Erythroblast (primary cell): ENCODE measurements around the gene SSX2IP.

Experiments used
- DNase-seq, 2 experiments: peaks; one replicate each; lab custom pipeline; 2025; lab: John Stamatoyannopoulos, UW
- GATA1 ChIP-seq: IDR thresholded peaks from 2 replicates; pipeline ENCODE4 v1.6.1; 2011; ENCODE audit warnings: low read depth, mild to moderate bottlenecking, control low read depth, low read length, moderate library complexity
- POLR2A ChIP-seq: IDR thresholded peaks from 2 replicates; pipeline ENCODE4 v1.6.1; 2011; ENCODE audit warnings: mild to moderate bottlenecking, low read length

Gene SSX2IP

DNA sequence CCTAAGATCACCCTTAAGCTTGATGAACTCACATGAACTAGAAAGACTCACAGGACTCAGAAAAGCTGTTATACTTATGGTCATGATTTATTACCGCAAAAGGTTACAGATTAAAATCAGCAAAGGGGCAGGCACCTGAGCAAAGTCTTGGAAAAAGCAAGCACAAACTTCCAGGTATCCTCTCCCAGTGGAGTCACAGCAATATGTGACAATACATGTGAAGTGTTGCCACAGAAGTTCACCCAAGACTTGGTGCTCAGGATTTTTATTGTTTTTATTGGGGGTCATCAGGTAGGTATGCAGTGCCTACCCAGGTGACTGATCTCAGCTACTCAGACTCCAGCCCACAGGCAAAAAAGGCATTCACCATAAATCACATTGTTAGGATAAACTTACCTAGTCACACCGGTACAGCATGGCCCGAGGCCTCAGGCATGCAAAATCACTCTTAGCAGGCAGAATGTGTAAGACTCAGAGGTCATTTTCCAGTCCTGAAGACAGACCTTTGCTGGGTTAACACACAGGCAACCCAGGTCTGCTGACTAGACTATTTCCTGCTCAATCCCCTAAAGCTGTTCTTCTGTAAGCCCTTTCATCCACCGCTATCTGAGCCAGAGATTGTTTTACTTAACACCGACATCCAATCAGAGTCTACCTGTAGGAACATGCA is 55.6 kb downstream of the SSX2IP start:
- no peak for DNase-seq

GRCh38 chr1:84632673-84633434 is 57.4 kb downstream of the SSX2IP start:
- TF ChIP-seq POLR2A, result no peak
- TF ChIP-seq GATA1, result no peak
- no peak for DNase-seq

More for the DNA sequence above, 55.6 kb downstream of the SSX2IP start:
- TF ChIP-seq POLR2A, result no peak
- TF ChIP-seq GATA1, result no peak

- TF ChIP-seq POLR2A (no peak), GATA1 (no peak)
Measured at GRCh38 chr1:84632137-84632536, 58.1 kb downstream of the SSX2IP start.

GRCh38 chr1:84624876-84625275 is 65.4 kb downstream of the SSX2IP start:
- TF ChIP-seq POLR2A, result no peak
- no peak for TF ChIP-seq GATA1
- DNase-seq, result no peak

More at GRCh38 chr1:84632137-84632536, 58.1 kb downstream of the SSX2IP start:
- DNase-seq, result no peak

DNA sequence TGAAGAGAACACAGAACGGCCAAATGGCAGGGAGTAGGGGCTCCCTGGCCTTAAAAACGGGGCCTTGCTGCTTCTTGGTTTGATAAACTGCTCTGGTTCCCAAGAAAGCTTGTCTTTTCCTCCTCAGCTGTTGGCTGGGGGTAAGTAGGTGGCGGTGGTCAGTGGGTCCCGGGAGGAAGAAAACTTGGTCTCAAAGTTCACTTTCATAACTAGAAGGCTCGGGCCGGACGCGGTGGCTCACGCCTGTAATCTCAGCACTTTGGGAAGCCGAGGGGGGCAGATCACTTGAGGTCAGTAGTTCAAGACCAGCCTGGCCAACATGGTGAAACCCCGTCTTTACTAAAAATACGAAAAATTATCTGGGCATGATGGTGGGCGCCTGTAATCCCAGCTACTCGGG is 68.7 kb downstream of the SSX2IP start:
- DNase-seq, result no peak
- TF ChIP-seq POLR2A, result no peak

DNA sequence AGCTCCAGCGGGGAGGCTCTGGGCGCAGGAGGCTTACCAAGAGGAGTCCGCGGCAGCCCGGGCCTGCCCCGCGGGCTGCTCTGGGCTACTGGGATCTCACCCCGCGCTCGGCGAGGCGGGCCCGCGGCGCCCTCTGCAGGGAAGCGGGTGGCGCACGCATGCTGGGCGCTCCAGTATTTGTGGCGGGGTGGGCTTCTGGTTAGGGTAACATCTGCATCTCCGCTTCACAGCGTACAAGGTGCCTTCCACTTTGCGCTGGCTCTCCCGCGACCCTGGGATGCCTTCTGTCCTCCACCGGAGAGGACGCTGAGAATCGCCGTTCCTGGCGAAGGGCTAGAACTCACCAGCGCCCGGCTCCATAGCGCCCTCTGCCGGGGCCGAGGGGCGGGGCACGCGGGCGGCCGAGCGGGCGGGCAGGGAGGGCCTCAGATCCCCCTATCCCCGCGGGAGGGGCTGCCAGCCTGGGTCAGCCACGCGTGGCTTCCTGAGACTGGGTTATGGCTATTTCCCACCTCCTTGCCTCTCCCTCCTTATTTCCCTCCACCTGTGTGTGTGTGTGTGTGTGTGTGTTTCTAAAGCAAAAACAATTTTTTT is 69.4 kb downstream of the SSX2IP start:
- DNase-seq, result peak; percentile 86 to 90
- TF ChIP-seq POLR2A, result no peak
- no peak for TF ChIP-seq GATA1

DNA sequence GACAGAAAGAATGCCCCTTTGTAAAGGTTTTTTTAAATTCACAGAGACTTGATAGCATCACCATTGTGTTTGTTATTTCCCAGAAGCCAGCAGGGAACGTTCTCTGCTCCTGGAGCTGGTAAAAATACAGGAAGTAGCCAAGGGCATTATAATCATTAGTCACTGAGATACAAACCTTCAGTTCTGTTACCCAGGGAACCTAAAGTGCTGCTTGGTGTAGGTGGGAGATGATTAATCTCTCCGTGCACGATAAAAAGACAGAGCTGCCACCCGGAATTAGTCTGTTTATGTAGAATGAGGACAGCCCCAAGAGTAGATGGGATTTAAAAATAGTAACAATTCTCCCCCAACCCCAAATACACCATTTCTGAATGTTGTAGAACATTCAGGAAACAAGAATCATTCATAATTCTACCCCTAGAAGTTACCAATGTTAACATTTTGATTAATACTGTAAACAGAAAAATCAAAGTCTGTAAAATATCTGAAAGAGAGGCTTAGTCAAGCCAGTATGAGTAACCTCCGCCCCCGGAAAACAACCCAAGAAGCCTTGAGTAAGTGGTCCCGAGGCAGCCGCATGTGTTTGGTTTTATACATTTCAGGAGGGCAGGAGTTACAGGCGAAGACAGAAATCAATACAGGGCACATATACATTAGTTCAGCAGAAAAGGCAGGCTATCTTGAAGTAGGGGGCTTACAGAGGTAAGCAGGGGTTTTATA is 70.7 kb downstream of the SSX2IP start:
- DNase-seq, result no peak
- TF ChIP-seq GATA1, result no peak
- TF ChIP-seq POLR2A, result no peak

- DNase-seq, result no peak
- TF ChIP-seq GATA1 (no peak), POLR2A (no peak)
Measured at GRCh38 chr1:84617349-84617748, 72.9 kb downstream of the SSX2IP start.

- TF ChIP-seq GATA1, result no peak
- TF ChIP-seq POLR2A, result no peak
- DNase-seq, result no peak
Measured at GRCh38 chr1:84615790-84616189, 74.5 kb downstream of the SSX2IP start.

- TF ChIP-seq POLR2A (no peak), GATA1 (no peak)
Measured at GRCh38 chr1:84613887-84614286, 76.4 kb downstream of the SSX2IP start.

GRCh38 chr1:84613026-84613425 is 77.2 kb downstream of the SSX2IP start:
- DNase-seq, result no peak
- TF ChIP-seq GATA1, result no peak
- TF ChIP-seq POLR2A, result no peak

More at GRCh38 chr1:84613887-84614286, 76.4 kb downstream of the SSX2IP start:
- DNase-seq, result no peak

- no peak for TF ChIP-seq POLR2A
- no peak for TF ChIP-seq GATA1
- DNase-seq, result no peak
Measured at GRCh38 chr1:84611796-84612195, 78.5 kb downstream of the SSX2IP start.

DNA sequence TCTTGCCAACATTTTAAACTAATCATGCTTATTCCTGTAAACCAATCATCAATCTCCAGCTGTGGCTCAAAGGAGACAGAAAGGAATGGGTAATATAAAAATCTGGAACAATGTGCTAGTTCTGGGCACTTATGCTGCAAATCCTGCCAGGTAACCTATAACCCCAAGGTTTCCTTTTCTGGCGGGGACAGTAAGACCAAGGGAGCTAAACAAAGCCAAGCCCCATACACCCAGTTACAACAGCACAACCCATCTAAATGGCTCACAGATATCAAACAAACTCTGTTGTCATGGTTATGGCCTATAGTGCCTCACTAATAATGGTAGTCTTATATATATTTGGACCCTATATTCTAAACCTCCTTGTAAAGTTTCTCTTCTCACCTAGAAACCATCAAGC is 79.2 kb downstream of the SSX2IP start:
- no peak for DNase-seq
- TF ChIP-seq POLR2A (no peak), GATA1 (no peak)
